GM12873 (cell line): ENCODE measurements around the gene LZTFL1.

Experiments used
- CTCF ChIP-seq: IDR thresholded peaks from 2 replicates; pipeline ENCODE4 v1.5.1; 2012; ENCODE audit warnings: low read depth, mild to moderate bottlenecking, moderate library complexity, low read length, control low read depth; ENCODE audit not compliant: insufficient read depth; ENCODE audit errors: missing control alignments

Gene LZTFL1, protein sequence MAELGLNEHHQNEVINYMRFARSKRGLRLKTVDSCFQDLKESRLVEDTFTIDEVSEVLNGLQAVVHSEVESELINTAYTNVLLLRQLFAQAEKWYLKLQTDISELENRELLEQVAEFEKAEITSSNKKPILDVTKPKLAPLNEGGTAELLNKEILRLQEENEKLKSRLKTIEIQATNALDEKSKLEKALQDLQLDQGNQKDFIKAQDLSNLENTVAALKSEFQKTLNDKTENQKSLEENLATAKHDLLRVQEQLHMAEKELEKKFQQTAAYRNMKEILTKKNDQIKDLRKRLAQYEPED

GRCh38 chr3:45841757-45842491 is at the start of gene LZTFL1:
Gene LZTFL1 (minus strand): TSS chr3:45842119. CDS start chr3:45841991, 128 bp downstream.
- TF ChIP-seq CTCF, result no peak

DNA sequence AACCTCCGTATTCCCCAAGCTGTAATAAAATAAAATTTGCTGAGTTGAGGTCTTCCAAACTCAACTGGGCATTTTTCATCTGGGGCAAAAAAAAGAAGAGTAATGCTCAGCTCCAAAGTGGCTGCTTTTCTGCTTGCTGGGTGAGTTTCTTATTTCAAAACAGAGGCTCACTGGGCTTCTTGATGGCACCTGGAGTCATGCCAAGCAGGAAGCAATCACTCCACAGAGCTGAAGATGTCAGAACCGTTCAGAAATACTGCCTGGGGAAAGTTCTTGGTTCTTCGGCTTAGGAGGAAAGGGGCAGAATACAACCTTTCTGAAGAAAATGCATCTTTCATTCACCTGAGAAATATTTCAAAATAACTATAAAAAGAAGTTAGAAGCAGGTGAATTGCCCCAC is 48.5 kb upstream of the LZTFL1 start:
- no peak for TF ChIP-seq CTCF

DNA sequence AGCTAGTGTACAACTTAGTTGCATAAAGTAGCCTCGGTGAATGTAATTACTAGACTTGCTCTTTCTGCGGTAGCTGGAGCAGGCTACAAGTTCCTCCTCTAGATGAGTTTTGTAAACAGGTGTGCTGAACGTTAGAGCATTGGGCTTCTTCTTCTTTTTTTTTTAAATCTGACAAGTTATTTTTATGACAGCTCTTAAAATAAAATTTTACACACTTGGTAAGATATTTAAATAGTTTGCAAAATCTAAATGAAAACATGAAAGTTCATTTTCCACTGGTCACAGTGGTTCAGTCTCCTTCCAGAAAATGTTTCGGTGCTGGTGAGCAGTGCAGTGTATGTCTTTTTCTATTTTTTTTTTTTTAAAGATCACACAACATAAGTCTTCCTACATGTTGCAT is 47.4 kb upstream of the LZTFL1 start:
- no peak for TF ChIP-seq CTCF

- no peak for TF ChIP-seq CTCF
These were observed 46.0 kb upstream of the LZTFL1 start for GRCh38 chr3:45887759-45888511.

DNA sequence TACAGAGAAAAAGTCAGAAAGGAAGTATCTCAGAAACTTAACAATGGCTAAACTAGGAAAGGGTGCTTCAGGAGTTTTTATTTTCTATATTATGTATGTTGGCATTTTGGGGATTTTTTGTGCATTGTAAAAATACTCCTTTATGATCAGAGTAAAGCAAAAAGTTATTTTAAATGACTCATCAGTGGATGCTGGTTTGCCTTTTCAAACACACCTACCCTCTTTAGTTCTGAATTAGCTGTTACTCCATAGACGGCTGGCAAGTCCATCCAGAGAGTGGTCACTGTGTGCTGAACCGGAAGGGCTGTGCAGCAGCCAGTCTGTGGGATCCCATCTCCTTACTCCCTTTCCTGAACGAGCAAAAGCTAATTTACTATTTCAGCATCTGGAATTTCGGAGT is 45.4 kb upstream of the LZTFL1 start:
- TF ChIP-seq CTCF, result no peak

DNA sequence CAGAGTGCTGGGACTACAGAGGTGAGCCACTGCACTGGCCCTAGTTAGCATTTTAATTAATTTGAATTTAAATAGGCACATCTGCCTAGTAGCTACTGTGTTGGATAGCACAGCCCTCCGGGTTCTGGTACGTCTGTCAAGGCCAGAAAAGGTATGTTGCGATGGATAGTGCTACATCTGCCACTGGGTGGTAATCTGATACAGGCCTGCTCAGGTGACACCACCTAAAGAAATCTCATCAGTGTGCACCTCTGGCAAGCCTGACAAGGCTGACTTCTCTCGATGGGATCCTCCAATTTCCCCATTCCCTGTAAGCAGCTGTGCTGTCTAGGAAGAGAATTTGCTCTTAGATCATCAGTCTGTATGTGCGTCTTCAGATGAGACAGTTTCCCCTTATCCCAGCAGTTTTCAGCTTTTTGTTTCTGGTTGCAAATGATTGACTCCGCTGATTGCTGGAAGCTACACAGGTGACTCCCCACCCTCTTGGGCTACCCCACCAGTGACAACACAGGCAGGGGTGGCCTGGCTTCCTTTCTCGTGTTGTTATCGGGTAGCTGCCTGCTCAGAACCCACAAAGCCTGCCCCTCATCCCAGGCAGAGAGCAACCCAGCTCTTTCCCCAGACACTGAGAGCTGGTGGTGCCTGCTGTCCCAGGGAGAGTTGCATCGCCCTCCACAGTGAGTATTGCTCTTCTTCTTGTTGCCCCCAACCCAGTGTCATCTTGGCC is 44.2 kb upstream of the LZTFL1 start, which contains the start of gene CCR9:
Gene CCR9 (plus strand): TSS at position 565 of the 727 bp plus-strand sequence. CDS start 8,391 bp downstream, outside the sequence.
- TF ChIP-seq CTCF, result no peak
